Right lobe of liver (tissue), 6 donors: ENCODE data around the gene RBSN. TPM values are rescaled to one million over a fixed set of nuclear protein-coding genes. Genes with fewer than 3 reads are reported as not detected.

Experiments
- ATAC-seq, 4 donors: fragments of 200-7000 bp; cut with Tn5 transposase; one replicate each; pipeline ENCODE4 v1.9.1; 2020; ENCODE audit warnings: mild to moderate bottlenecking in 4 of 4, moderate library complexity in 4 of 4
- DNase-seq, 3 donors: peaks; one replicate each; pipeline ENCODE4 v3.0.0-alpha.2; 2020
- H3K27ac ChIP-seq, 3 donors: fragments of 200-600 bp; one replicate each; pipeline ENCODE4 v1.8.0; 2022
- H3K27me3 ChIP-seq, 2 donors: fragments of 200-600 bp; one replicate each; pipeline ENCODE4 v1.8.0; 2022
- H3K36me3 ChIP-seq, 4 donors: fragments of 200-600 bp; sonication (generic) in 1 of 4; one replicate each; pipeline versions ENCODE4 v1.5.1 to v1.8.0; 2017 to 2022; ENCODE audit warnings: control low read depth in 1 of 4
- H3K4me1 ChIP-seq, 4 donors: fragments of 200-600 bp; sonication (generic) in 1 of 4; one replicate each; pipeline versions ENCODE4 v1.5.1 to v1.8.0; 2017 to 2022; ENCODE audit warnings: control low read depth in 1 of 4
- H3K4me3 ChIP-seq, 3 donors: fragments of 200-600 bp; one replicate each; pipeline ENCODE4 v1.8.0; 2022
- H3K9me3 ChIP-seq, 4 donors: fragments of 200-600 bp; sonication (generic) in 1 of 4; one replicate each; pipeline versions ENCODE4 v1.5.1 to v1.8.0; 2017 to 2022; ENCODE audit warnings: control low read depth in 1 of 4
- POLR2A ChIP-seq: fragments of 450-650 bp; IDR thresholded peaks from one replicate; pipeline ENCODE4 v1.6.1; 2017; ENCODE audit warnings: antibody characterized with exemption, mild to moderate bottlenecking
- WGBS: methylation state at CpG from one replicate; pipeline ENCODE4 v1.1.6; 2018; ENCODE audit warnings: low coverage, low lambda C conversion rate; ENCODE audit not compliant: insufficient coverage; ENCODE audit errors: missing lambda C conversion rate; 5-methylcytosine and 5-hydroxymethylcytosine counted together
- intact Hi-C, 2 donors: fragments of 100-400 bp; cut with DNase I; formaldehyde crosslinking; loops; one replicate each; pipeline versions ENCODE4 v1.11.2 to v1.14.1; 2022
- total RNA-seq, 6 experiments: library from RNA; depleted of rRNA in 2 of 6; stranded (reverse); fragments of >200 nt in 2 of 6; fragmentation: NEBNext Ultra II Directional in 3 of 6; extraction: Animal tissue kit (Norgen Biotek cat#: 25700) in 3 of 6; gene quantifications; one replicate each; pipeline versions ENCODE4 v1.1.0 to v1.2.4, GENCODE V29; 2016 to 2023
- TF ChIP-seq, protein P1 (sequence below), 4 donors: fragments of 200-600 bp in 3 of 4; fragments of 450-650 bp in 1 of 4; IDR thresholded peaks; one replicate each; pipeline versions ENCODE4 v1.5.1 to v1.8.0; 2016 to 2022; ENCODE audit warnings: antibody characterized with exemption in 4 of 4, mild to moderate bottlenecking in 2 of 4
- donor health status: DM: no; HTN: yes; CAD: no.
- donor health status: DM: no; HTN: no; CAD: no.
- donor health status: DM: no; HTN: no; CAD: no.
- donor health status: DM: no; HTN: yes; CAD: no.
- donor health status: DM: no; HTN: yes; CAD: no.

Gene RBSN
- total RNA-seq, 6 experiments from 2014 or later: 10.5 to 13.9 (median 11.5) TPM

GRCh38 chr3:15112011-15112410 is 13.1 kb upstream of the RBSN start:
- no peak overlapping the region for H3K27ac ChIP-seq
- H3K27me3 ChIP-seq: no peaks in the 10 kb centered on the region
- intact Hi-C loops: no loop called here
- DNase-seq (no peak), ATAC-seq (no peak)
- H3K4me3 ChIP-seq: no peak overlapping the region
- H3K4me1 ChIP-seq: peaks cover 0 to 11% (median 3%) of the 10 kb centered on the region in 4 donors
- H3K9me3 ChIP-seq: no peaks in the 10 kb centered on the region
- WGBS: 73% methylated on average over 2 of the region's 3 CpGs
- no peaks in the 10 kb centered on the region for H3K36me3 ChIP-seq
- TF ChIP-seq, protein P1, sequence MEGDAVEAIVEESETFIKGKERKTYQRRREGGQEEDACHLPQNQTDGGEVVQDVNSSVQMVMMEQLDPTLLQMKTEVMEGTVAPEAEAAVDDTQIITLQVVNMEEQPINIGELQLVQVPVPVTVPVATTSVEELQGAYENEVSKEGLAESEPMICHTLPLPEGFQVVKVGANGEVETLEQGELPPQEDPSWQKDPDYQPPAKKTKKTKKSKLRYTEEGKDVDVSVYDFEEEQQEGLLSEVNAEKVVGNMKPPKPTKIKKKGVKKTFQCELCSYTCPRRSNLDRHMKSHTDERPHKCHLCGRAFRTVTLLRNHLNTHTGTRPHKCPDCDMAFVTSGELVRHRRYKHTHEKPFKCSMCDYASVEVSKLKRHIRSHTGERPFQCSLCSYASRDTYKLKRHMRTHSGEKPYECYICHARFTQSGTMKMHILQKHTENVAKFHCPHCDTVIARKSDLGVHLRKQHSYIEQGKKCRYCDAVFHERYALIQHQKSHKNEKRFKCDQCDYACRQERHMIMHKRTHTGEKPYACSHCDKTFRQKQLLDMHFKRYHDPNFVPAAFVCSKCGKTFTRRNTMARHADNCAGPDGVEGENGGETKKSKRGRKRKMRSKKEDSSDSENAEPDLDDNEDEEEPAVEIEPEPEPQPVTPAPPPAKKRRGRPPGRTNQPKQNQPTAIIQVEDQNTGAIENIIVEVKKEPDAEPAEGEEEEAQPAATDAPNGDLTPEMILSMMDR (IDR thresholded peaks at IDR 0.05): no peak
- TF ChIP-seq POLR2A: no peak

DNA sequence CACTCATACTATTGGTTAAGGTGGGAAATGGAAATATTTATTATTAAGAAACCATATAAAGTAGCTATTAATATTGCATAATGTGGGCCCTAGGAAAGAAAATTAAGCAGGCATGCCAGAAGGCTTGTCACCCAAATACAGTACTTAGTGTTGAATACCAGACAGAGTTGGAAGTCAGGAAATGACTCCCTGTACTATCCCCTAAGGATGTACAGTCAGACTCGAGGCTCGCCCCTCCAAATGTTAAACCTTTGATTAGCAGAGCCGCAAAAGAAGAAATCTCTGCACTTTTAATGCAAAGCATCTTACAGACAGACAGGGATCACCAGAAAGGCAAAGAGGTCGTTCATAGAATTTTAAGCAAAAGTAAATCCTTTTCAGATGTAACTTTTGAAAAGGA is 11.3 kb upstream of the RBSN start:
- H3K4me3 ChIP-seq: no peak overlapping the region
- DNase-seq: no peak
- H3K9me3 ChIP-seq: no peaks in the 10 kb centered on the region
- H3K36me3 ChIP-seq: no peaks in the 10 kb centered on the region
- WGBS: 56% methylated on average over 4 of the region's 4 CpGs
- no peak overlapping the region for H3K27ac ChIP-seq
- no peaks in the 10 kb centered on the region for H3K27me3 ChIP-seq
- no peak for ATAC-seq
- intact Hi-C loops: no loop called here
- H3K4me1 ChIP-seq: peaks cover 0 to 14% (median 3%) of the 10 kb centered on the region in 4 donors
- no peak for TF ChIP-seq POLR2A
- TF ChIP-seq, protein P1 (IDR thresholded peaks at IDR 0.05): no peak

GRCh38 chr3:15108869-15109268 is 9.9 kb upstream of the RBSN start:
- Histone ChIP-seq H3K9me3 (no peaks in the 10 kb centered on the region), H3K4me1 (peaks cover 0 to 14% (median 3%) of the 10 kb centered on the region in 4 donors), H3K36me3 (no peaks in the 10 kb centered on the region), H3K27me3 (no peaks in the 10 kb centered on the region), H3K27ac (no peak overlapping the region), H3K4me3 (no peak overlapping the region)
- TF ChIP-seq, protein P1 (IDR thresholded peaks at IDR 0.05): no peak
- no peak for TF ChIP-seq POLR2A
- no peak for ATAC-seq
- DNase-seq: no peak
- 65% methylated on average over 4 of the region's 4 CpGs for WGBS
- intact Hi-C loops: no loop called here

DNA sequence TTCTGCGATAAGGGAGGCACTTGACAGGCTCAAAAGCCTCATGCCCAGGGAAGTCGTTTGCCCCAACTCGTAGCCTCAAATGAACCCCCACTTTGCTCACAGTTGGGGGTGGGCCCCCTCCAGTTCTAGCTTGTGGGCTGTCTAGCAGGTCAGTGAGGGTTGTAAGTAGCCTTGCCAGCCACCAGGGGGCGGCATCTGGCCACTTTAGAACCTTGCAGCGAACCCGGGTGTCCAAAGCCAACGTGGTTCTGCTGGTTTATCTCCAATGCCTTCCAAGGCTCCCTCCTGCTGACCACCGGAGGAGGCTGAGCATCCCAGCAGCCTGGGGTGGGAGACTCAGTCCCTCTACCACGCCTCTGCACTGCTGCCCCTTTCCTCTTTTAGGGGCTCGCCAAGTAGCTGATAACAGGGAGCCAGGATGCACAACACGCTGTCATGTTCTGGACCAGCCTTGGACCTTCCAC is 9.2 kb upstream of the RBSN start:
- H3K4me1 ChIP-seq: peaks cover 0 to 16% (median 4%) of the 10 kb centered on the region in 4 donors
- no peaks in the 10 kb centered on the region for H3K36me3 ChIP-seq
- no peak for TF ChIP-seq POLR2A
- TF ChIP-seq, protein P1 (IDR thresholded peaks at IDR 0.05): peak; percentile 89 to 95 (median 92)
- H3K27me3 ChIP-seq: no peaks in the 10 kb centered on the region
- 11% methylated on average over 10 of the region's 11 CpGs for WGBS
- H3K9me3 ChIP-seq: no peaks in the 10 kb centered on the region
- H3K4me3 ChIP-seq: peak overlapping the region in 1 of 3 donors; percentile 7
- DNase-seq (peak; percentile 81 to 86 (median 81)), ATAC-seq (peak; percentile 85 to 93 (median 88))
- peak overlapping the region; percentile 28 to 66 (median 58) for H3K27ac ChIP-seq
- intact Hi-C loops: no loop called here
